ENCODE measurements around the gene BRINP1. TPM values are rescaled to one million over a fixed set of nuclear protein-coding genes. Genes with fewer than 3 reads are reported as not detected.

Gene BRINP1
- total and polyA plus RNA-seq, 2 experiments from 2014 or later, result 13.4 to 33.5 TPM

DNA sequence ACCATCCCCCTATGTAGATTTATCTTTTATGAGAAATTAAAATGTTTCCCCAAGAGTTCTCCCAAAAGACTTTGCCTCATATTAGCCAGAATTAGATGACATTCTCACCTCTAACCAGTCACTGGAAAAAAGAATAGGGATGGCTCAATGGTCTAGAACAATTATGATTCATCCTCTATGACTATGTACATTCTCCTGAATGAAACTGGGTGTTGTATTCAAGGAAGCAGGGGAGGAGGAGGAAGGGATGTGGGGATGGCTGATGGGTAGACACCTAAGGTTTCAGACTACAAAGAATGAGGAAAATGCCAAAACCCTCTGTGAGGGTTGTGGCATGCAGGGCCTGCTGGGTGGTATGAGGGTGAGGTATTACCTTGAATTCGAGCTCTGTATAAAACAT lies 49.5 kb upstream of the BRINP1 start:
- TF ChIP-seq, protein P1, sequence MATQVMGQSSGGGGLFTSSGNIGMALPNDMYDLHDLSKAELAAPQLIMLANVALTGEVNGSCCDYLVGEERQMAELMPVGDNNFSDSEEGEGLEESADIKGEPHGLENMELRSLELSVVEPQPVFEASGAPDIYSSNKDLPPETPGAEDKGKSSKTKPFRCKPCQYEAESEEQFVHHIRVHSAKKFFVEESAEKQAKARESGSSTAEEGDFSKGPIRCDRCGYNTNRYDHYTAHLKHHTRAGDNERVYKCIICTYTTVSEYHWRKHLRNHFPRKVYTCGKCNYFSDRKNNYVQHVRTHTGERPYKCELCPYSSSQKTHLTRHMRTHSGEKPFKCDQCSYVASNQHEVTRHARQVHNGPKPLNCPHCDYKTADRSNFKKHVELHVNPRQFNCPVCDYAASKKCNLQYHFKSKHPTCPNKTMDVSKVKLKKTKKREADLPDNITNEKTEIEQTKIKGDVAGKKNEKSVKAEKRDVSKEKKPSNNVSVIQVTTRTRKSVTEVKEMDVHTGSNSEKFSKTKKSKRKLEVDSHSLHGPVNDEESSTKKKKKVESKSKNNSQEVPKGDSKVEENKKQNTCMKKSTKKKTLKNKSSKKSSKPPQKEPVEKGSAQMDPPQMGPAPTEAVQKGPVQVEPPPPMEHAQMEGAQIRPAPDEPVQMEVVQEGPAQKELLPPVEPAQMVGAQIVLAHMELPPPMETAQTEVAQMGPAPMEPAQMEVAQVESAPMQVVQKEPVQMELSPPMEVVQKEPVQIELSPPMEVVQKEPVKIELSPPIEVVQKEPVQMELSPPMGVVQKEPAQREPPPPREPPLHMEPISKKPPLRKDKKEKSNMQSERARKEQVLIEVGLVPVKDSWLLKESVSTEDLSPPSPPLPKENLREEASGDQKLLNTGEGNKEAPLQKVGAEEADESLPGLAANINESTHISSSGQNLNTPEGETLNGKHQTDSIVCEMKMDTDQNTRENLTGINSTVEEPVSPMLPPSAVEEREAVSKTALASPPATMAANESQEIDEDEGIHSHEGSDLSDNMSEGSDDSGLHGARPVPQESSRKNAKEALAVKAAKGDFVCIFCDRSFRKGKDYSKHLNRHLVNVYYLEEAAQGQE (IDR thresholded peaks at IDR 0.05; ENCODE audit: unreplicated experiment), result no peak
- TF ChIP-seq, protein P2, sequence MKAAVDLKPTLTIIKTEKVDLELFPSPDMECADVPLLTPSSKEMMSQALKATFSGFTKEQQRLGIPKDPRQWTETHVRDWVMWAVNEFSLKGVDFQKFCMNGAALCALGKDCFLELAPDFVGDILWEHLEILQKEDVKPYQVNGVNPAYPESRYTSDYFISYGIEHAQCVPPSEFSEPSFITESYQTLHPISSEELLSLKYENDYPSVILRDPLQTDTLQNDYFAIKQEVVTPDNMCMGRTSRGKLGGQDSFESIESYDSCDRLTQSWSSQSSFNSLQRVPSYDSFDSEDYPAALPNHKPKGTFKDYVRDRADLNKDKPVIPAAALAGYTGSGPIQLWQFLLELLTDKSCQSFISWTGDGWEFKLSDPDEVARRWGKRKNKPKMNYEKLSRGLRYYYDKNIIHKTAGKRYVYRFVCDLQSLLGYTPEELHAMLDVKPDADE (IDR thresholded peaks at IDR 0.05), result no peak
- TF ChIP-seq ZNF331 (CRISPR knock-in tag; IDR thresholded peaks at IDR 0.05; ENCODE audit: low read depth) (no peak), STAT1 (IDR thresholded peaks at IDR 0.05; ENCODE audit: unreplicated experiment) (no peak), NANOG (IDR thresholded peaks at IDR 0.05; ENCODE audit: borderline replicate concordance) (no peak), CTCF (conservative IDR thresholded peaks at IDR 0.05; ENCODE audit: low read depth in 2 of 2) (no peak), JUNB (IDR thresholded peaks at IDR 0.05; ENCODE audit: unreplicated experiment) (no peak), EZH2phosphoT487 (IDR thresholded peaks at IDR 0.05; ENCODE audit: unreplicated experiment) (no peak), ZNF114 (CRISPR knock-in tag; IDR thresholded peaks at IDR 0.05) (no peak), CREB1 (CRISPR knock-in tag; IDR thresholded peaks at IDR 0.05; ENCODE audit: low read depth) (no peak), ZNF462 (CRISPR knock-in tag; IDR thresholded peaks at IDR 0.05) (no peak), POLR2AphosphoS5 (IDR thresholded peaks at IDR 0.05; ENCODE audit: low read depth) (no peak), EZH2 (IDR thresholded peaks at IDR 0.05; ENCODE audit: low read depth, unreplicated experiment) (no peak)
- DNase-seq (ENCODE audit: low spot score) (no peak), ATAC-seq (no peak)
- Mint-ChIP-seq H3K9me3 (no peaks in the 10 kb centered on the region), H3K4me3 (no peak overlapping the region), H3K36me3 (ENCODE audit: low read depth) (no peaks in the 10 kb centered on the region), H3K4me1 (peaks cover 6% of the 10 kb centered on the region; the same call in 1 of the 3 replicates), H3K27ac (no peak overlapping the region), H3K27me3 (ENCODE audit: insufficient read depth, low read depth, poor library complexity) (peaks cover 6% of the 10 kb centered on the region)
- no peak overlapping the region for H3K4me2 ChIP-seq
- H3K79me2 ChIP-seq (replicated peaks; ENCODE audit: insufficient read depth), result no peaks in the 10 kb centered on the region
- no peaks in the 10 kb centered on the region for H3K9me2 ChIP-seq (ENCODE audit: insufficient read depth)
- no peaks in the 10 kb centered on the region for H3K27me3 ChIP-seq (ENCODE audit: insufficient read depth)
- H3F3A ChIP-seq (replicated peaks; ENCODE audit: low read depth), result no peaks in the 10 kb centered on the region
- no peaks in the 10 kb centered on the region for H3K4me1 ChIP-seq (ENCODE audit: insufficient read depth)
- no peak overlapping the region for H3K4me3 ChIP-seq
- H3K36me3 ChIP-seq (ENCODE audit: insufficient read depth), result no peaks in the 10 kb centered on the region
- H3K27ac ChIP-seq (ENCODE audit: low read depth), result no peak overlapping the region
- no peaks in the 10 kb centered on the region for H4K20me1 ChIP-seq (replicated peaks; ENCODE audit: insufficient read depth)
- no peak overlapping the region for H2AFZ ChIP-seq
